Fibroblast of skin of left biceps (primary cell): ENCODE measurements around the gene AXDND1.
"Not testable (repeated sequence)": the region's sequence is repeated elsewhere in the genome, so short reads cannot be mapped to it uniquely, and the experiment has no call there.

Experiments
- DNase-seq, 2 experiments: peaks; one replicate each; pipeline ENCODE4 v3.0.0-alpha.2; 2013; ENCODE audit warnings: low read depth in 2 of 2

Gene AXDND1

GRCh38 chr1:179366093-179366800, 476 bp downstream of the AXDND1 start:
- no peak for DNase-seq

GRCh38 chr1:179369751-179370341, 4.1 kb downstream of the AXDND1 start:
- peak in 1 of 2 experiments; percentile 40 for DNase-seq

DNA sequence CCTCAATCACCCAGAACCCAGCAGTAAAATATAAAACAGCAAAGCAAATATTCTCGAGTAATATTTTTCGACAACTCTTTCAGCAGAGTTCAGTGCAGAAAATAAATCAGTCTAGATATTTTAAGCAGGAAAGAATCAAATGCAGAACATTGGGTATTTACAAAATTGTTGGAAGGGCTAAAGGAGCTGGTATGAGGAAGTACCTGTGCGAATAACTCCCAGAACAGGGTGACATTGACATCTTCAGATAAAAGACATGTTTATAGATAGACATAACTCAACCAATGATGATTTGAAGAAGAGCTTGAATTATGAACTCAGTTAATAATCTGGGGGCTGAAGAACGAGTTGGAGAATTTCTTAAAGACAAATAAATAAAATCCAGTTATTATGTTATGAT, 6.4 kb downstream of the AXDND1 start:
- no peak for DNase-seq

DNA sequence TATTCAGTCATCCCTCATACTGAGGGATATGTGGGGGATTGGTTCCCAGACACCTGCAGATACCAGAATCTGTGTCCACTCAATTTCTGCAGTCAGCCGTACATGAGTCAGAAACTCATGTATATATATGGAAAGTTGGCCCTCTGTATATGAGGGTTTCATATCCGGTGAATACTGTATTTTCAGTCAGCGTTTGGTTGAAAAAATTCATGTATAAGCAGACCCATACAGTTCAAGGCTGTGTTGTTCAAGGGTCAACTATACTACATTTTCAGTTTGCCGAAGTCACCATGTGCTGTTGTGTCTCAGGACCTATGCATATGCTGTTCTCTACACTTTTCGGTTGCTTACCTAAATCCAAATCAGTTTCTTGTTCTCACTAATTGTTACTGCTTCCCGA, 10.5 kb downstream of the AXDND1 start:
- no peak for DNase-seq

DNA sequence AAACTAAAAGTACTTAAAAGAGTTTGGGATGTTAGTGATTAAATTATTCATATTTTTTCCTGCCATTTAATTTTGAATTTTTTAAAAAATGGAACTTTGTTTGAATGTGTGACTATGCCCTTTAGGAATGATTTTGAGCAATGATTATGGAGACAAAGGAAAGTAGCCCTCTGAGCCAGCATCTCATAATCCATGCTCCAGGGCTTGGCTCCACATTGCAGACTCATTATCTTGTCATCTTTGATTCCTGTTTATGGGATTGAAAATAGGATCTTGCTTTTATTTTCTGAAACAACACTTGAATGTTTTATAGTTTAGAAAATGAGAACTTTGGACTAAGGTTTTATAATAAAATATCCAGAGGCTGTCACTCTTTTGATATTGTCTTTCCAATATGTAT, 14.5 kb downstream of the AXDND1 start:
- no peak for DNase-seq

DNA sequence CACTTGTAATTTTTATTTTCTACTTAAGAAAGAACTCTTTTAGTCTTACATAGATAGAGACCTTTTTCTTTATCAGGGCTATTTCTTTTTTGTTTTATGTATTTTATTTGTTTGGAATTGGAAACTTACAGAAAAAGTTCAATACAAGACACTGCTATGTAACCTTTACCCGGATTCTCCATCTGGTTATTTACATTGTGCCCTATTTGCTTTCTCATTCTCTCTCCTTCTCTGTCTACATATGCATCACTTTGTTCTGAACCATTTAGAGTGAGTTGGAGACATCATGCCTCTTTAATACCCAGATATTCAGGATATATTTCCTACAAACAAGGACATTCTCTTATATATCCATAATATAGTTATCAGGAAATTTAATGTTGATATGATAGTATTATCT, 18.3 kb downstream of the AXDND1 start:
- no peak for DNase-seq

DNA sequence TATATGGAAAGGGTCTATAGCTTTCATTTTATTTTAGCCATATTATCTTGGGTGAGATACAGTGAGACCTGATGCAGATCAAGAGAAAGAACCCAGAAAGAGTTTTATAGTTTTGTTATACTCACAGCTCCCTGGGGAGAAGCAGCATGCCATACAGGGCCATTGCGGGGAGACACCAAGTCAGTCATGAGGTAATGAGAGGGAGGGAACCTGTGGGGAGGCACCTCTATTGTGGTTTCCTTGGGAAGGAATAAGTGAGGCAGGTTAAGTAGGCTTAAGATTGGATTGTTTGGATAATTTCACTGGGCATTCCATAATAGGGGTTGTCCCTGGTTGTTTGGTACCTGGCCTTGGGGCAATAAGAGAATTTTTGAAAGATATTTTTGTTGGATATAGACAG, 19.7 kb downstream of the AXDND1 start:
- no peak for DNase-seq

DNA sequence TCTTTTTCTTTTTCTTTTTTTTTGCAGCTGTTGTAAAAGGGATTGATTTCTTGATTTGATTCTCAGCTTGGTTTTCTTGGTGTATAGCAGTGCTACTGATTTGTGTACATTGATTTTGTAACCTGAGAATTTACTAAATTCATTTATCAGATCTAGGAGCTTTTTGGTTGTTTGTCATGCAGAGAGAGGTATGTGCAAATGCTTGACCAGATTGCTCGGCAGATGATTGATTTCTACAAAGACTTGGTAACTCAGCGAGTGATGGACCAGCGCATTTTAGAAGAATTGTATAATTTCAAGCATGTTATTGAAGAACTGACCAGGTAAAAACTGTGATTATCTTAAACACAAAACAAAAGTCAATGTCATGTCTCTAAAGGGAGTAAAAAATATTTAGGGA, 27.9 kb downstream of the AXDND1 start:
- DNase-seq, result no peak

DNA sequence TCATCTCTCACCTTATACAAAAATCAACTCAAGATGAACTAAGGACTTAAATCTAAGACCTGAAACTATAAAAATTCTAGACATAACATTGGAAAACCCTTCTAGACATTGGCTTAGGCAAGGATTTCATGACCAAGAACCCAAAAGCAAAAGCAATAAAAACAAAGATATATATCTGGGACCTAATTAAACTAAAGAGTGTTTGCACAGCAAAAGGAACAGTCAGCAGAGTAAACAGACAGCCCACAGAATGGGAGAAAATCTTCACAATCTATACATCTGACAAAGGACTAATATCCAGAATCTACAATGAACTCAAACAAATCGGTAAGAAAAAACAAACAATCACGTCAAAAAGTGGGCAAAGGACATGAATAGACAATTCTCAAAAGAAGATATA, 33.6 kb downstream of the AXDND1 start:
- DNase-seq, result not testable (repeated sequence)

GRCh38 chr1:179417760-179418159, 52.0 kb downstream of the AXDND1 start:
- DNase-seq, result not testable (repeated sequence)

DNA sequence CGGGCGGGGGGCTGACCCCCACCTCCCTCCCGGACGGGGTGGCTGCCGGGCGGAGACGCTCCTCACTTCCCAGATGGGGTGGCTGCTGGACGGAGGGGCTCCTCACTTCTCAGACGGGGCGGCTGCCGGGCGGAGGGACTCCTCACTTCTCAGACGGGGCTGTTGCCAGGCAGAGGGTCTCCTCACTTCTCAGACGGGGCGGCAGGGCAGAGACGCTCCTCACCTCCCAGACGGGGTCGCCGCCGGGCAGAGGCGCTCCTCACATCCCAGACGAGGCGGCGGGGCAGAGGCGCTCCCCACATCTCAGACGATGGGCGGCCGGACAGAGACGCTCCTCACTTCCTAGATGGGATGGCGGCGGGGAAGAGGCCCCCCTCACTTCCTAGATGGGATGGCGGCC, 52.9 kb downstream of the AXDND1 start:
- not testable (repeated sequence) for DNase-seq

GRCh38 chr1:179424610-179425009, 58.8 kb downstream of the AXDND1 start:
- DNase-seq, result no peak

- DNase-seq, result no peak
These were observed 59.4 kb downstream of the AXDND1 start for GRCh38 chr1:179425186-179425585.

- DNase-seq, result no peak
These were observed 71.4 kb downstream of the AXDND1 start for GRCh38 chr1:179437171-179437570.

DNA sequence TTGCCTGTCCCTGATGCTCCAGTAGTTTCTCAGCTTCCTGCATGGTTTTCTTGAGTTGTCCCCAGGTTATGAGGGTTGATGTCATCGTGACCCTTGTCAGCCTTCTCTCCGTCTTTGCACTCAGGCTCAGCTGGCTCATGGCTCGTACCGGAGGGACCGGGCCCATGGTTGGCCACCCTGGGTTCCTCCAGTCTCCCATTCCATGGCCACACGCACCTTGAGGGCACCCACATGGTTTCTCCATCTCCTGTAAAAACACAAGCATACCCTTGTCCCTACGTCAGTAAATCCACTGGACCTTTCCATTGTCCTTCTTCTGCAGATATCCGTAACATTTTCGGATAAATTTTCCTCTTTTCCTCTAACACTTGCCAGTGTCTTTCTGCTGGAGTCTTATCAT, 73.9 kb downstream of the AXDND1 start:
- DNase-seq, result not testable (repeated sequence)

DNA sequence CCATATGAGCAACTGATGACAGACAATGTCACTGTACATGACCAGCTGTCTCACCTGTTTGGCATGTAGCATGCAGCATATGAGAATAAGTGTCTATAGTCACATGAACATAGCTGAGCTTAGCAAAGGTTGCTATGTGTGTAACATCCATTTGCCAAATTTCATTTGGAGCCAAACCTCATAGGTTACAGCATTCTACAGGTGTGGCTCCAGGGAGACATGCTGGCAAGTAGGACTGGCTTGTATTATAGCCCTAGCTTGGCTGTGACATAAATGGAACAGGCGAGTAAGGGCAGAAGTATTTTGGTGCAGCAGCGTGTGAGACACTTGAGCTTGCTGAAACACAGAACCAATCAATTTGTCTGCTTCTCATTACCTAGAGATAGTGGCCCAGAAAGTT, 74.5 kb downstream of the AXDND1 start:
- not testable (repeated sequence) for DNase-seq

DNA sequence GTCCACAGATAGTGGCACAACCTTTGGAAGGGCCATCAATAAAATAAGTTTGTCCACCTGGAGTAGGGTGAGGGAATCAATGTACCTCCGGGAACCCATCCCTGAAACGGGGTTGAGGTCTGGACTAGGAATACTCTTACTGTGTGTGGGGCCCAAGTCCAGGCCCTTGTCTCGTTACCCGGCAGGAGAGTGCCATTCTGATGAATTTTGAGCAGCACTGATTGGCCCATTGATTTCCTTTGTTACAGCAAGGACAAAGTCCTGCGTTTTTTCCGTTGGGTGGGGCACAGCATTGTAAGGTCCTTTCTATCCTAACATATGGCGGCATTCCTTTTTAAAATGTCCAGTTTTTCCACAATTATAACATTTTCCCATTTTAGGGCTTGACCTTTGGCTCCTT, 75.2 kb downstream of the AXDND1 start:
- DNase-seq, result no peak

GRCh38 chr1:179441501-179441900, 75.7 kb downstream of the AXDND1 start:
- no peak for DNase-seq

DNA sequence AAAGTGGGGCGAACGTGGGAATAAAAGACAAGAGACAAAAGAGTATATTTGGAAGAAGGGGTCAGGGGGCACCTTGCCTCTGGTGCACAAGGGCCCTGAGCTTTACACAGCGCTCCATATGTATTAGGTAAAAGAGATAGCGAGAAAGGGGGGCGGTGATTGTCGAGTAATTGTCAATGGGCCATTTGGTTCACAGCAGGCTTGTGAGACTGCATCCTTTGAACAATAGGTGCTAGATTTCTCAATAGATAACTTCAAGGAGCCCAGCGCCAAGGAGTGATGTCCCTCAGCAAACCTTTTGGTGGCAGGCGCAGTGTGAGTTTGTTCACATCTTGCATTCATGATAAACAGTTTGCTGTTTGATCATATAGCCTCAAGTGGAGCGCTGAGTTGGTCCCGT, 77.1 kb downstream of the AXDND1 start:
- DNase-seq, result not testable (repeated sequence)

DNA sequence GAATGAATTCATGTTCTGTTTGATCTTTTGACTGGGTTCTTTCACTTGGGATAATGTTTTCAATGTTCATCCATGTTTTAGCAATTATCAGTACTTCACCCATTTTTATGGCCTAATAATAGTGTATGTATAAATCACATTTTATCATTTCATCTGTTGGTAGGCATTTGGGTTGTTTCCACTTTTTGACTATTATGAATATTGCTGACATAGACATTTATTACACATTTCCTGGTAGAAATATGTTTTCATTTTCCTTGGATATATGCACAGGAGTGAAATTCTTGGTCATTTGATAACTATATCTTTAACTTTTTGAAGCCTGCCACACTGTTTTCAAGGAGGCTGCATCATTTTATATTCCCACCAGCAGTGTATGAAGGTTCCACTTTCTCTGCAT, 79.8 kb downstream of the AXDND1 start:
- no peak for DNase-seq

- no peak for DNase-seq
These were observed 81.7 kb downstream of the AXDND1 start for GRCh38 chr1:179447489-179447888.

DNA sequence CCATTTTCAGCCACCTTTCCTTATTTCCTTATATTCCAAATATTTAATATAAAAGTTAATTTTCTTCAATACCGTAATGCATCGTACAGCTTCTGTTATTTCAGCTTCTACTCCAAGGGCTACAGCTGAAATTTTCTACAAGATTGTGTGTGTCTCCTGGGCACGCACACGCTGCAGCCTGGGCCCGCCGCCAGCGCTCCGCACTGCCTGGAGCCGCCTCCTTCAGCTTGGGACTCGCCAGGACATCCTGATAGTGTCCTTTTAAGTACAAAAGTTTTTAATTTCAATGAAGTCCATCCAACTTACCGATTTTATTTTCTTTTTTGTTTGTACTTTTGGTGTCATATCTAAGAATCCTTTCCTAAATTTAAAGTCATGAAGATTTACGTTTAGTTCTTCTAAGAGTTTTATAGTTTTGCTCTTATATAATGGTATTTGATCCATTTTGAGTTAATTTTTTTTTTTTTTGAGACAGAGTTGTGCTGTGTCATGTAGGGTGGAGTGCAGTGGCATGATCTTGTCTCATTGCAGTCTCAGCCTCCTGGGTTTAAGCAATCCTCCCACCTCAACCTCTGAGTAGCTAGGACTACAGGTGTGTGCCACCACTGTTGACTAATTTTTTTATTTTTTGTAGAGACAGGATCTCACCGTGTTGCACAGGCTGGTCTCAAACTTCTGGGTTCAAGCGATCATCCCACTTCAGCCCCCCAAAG, 82.8 kb downstream of the AXDND1 start:
- no peak for DNase-seq

DNA sequence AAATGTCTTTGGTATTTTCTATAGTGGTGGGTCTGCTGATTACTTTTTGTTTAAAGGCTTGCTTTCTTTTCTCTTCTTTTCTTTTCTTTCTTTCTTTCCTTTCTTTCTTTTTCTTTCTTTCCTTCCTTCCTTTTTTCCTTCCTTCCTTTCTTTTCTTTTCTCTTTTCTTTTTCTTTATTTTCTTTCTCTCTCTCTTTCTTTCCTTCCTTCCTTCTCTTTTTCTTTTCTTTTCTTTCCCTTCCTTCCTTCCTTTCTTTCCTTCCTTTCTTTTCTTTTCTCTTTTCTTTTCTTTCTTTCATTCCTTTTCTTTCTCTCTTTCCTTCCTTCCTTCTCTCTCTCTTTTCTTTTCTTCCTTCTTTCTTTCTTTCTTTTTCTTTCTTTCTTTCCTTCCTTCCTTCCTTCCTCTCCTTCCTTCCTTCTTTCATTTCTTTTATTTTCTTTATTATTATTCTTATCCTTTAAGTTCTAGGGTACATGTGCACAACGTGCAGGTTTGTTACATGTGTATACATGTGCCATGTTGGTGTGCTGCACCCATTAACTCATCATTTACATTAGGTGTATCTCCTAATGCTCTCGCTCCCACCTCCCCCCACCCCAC, 93.9 kb downstream of the AXDND1 start:
- not testable (repeated sequence) for DNase-seq
